Activated gamma-delta T cell treated with Interleukin-2 at 50 U/mL for 16 hours (primary cell): Measurements from ENCODE around the gene ARL6IP4.

Experiments
- DNase-seq: peaks from one replicate; pipeline ENCODE4 v3.0.0-alpha.2; 2020

Gene ARL6IP4

DNA sequence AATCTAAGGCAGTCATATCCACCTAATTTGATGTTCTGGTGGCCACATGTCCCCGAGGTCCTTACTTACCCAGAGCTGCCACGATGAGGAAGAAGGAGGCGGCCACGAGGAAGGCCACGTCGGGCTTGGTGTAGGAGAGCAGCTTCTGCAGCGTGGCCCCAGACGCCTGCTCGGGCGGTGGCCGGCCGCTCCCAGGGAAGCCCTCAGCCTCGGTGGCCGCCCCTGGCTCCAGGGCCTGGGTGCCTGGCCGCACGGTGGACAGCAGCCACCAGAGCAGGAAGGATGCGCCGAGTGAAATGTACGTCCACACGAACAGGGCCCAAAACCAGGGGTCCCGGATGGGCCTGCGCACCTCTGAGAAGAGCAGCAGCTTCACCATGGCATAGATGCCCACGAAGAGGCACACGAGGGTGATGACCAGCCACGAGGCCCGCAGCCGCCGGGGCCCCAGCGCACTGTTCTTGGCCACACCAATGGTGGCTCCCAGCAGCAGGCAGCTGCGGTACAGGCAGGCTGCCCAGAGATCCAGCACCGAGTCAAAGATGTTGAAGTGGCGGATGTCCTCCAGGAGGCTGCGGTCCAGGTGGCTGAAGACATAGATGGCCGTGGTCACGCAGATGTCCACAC is 20.8 kb upstream of the ARL6IP4 start:
- DNase-seq, result no peak

DNA sequence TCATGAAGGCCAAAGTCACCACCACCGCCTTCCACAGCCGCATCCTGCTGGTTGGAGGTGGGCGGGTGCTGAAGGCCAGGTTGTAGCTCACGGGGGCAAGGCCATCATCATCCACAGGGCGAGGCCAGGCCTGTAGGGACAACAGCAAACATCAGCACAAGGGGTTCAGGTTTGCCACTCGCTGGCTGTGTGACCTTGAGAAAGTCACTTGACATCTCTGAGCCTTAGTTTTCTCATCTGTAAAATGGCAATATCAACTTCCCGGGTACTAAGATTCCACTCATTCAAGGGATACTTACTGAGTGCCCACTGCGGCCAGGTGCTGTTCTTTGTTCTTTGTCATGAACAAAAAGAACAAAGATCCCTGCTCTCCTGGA is 20.3 kb upstream of the ARL6IP4 start:
- no peak for DNase-seq

DNA sequence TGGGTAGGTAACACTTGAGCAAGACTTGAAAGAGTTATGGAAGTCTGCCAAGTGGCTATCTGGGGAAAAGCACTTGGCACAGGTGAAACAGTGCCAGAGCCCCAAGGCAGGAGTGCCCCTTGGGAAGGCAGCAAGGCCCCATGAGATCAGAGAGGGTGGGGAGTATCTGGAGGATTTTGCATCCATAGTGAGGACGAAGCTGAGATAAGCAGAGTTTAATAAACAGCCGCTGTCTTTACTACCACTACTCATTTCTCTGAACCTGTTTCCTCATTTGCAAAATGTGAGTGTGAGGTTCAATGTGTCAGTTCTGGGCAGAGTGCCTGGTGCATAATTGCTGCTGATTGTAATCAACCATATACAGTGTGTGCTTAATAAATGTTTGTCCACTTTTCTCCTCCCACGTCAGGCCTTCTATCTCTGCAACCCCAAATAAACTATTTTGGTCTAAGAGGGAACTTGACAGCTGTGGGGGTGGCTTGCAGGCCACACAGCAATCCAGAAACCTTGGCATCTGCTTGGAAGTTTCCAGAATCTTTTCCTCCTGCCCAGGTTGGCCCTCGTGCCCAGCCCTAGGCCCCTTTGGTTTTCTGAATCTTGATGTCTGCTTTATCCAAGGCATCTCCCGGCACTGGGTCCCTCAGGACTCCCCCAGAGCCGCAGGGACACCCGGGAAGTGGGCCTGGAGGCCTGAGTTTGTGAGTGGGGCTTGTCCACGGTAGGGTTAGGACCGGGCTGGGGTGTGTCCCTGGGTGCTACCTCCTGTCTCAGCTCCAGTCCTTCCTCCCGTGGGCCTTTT is 18.8 kb upstream of the ARL6IP4 start:
- DNase-seq, result no peak

DNA sequence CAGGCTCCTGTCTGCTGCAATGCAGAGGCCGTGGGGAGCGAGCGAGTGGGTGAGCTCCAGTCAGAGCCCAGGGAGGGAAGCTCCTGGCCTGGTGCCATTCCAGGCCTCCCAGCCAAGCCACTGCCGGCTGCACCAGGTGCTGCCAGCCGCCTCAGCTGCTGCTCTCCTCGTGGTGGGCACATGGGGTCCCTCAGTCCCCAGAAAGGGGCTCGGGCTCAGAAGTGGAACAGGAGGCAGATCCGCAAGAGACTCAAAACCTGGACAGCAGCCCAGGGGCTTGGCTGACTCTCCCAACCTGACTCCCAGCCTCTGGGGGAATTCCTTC is 16.6 kb upstream of the ARL6IP4 start:
- no peak for DNase-seq

DNA sequence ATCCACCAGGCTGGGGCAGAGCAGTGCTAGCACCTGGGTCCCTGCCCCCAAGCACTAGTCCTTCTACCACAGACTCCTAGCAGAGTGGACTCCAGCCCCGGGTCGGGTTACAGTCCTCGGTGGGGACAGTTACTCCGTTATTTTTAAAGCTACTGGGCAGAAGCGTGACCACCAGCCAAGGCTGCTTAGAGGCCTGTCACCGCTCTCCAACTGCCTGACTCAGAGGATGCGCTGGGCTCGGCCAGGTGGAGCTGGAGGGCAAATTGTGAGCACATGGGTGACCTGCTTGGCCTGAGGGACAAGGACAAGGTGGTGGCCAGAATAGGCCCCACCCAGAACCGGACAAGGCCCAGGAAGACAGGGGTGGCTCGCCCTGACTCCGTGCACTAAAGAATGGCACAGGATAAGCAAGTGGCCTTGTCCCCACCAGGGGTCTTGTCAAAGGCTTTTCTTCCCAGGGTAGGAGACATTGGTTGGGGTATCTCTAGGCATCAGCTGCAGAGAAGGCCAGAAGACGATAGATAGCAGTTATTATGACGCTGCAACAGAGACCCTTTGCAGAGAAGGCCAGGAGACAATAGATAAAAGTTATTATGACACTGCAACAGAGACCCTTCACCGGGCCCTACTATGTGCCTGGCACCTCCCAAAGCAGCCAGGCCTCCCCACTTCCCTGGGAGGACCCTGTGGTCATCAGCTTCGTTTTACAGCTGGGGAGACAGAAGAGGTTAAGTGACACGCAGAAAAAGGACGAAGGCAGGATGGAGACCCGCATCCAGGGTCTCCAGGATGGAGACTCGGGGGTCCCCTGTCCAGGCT is 15.8 kb upstream of the ARL6IP4 start:
- DNase-seq, result no peak

DNA sequence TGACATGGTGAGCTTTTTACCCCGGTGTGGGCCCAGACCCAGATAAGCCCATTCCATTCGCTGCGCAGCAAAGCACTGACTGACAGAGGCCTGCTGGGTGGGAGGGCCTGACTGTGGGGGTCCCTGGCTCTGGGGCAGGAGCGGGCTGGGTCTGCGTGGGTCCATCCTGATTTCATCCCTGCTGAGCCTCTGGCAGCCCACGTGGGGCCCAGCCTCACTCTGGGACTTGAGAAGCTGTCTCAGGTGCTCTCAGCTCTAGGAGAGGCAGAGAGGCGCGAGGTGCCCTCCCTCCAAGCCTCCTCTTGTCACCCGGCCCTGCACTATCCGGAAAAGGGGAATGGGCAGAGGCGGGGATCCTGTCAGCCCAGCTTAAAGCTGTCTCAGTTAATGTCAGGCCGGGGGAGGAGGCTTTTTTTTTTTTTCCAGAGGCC is 15.1 kb upstream of the ARL6IP4 start:
- DNase-seq, result no peak

DNA sequence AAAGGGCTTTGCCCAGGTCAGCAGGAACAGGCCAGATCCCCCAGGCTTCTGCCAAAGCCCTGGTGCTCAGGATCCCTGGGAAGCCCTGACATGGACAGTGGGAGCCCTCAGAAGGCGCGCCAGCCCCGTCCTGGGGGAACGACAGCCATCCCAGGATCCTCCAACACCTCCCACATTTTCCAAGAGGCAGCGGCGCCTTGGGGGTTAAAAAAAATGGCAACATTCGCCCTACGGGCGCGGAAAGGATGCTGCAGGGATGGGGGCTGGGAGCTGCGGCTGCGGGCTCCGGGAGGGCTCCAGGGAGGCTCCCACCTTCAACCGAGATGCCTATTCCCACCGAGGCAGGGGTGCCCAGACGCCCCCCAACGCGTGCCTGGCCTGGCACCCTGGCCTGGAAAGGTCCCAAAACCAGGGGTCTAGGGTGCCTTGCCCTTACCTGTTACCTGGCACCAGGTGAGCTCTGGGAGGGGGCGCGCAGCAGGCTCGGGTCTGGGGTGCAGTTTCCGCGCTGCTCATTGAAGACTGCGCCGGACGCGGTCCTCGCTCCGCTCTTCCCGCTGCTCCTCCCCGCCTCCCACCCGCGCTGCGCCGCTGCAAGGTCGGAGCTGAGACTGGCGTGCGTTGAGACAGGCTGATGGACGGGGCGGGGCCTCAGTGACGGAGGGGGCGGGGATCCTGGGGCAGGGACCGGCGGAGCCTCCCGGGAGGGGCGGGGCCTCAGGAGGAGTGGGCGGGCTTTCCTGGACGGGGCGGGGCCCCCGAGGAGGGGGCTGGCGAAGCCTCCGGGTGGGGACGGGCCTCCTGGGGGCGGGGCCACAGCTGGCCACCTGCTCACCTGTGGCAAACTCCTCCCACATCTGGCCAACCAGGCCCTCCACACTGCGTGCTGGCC is 14.4 kb upstream of the ARL6IP4 start, which contains the start of gene ABCB9:
Gene ABCB9, minus strand, starts transcription at position 613 of the 892 bp plus-strand sequence. CDS start 6,228 bp downstream, outside the sequence.
- peak; percentile 93 for DNase-seq

DNA sequence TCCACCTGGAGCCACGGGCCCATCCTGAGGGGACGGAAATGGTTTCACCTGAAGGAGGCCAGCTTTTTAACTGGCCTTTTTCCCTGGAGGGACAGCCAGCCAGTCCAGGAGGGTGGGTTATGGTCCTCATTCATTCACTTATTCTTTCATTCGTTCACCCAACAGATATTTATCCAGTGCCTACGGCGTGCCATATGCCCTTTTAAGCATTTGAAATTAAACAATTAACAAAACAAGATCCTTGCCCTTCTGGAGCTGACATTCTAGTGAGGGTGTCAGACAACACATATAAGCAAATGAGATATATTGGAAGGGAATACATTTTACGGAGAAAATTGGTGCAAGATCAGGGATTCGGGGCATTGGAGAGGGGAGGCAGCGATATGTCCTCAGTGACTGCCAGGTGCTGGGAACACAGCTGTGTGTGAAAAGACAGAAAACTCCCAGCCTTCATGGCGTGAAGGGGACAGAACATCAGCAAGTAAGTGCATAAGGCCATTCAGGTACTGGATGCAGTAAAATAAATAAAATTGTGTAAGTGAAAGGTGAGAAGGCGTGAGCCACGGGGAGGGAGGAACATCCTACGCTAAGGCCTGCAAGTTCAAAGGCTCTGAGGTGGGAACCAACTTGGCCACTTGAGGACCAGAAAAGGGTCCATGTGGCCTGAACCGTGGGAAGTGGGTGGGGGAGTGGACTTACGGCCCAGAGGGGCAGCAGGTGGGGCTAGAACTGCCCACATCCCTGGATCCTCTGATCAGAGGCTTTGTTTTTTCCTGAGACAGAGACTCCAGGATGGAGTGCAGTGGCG is 13.5 kb upstream of the ARL6IP4 start:
- no peak for DNase-seq

DNA sequence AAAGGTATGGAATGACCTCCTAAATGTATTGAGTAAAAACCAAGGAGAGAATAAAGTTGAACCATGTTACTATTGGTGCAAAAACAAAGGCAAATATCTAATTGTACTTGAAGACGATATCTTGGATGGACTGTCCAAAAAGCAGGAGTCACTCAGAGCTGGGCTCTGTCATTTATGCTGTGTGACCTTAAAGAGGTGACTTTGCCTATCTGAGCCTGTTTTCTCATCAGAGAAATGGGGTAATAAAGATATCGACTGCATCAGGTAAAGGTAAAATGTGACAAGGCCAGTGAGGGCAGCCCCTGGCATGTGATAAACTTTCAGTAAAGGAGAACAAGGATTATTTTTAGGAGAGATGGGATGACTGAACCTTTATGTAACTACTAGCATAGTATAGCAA is 12.4 kb upstream of the ARL6IP4 start:
- DNase-seq, result no peak

DNA sequence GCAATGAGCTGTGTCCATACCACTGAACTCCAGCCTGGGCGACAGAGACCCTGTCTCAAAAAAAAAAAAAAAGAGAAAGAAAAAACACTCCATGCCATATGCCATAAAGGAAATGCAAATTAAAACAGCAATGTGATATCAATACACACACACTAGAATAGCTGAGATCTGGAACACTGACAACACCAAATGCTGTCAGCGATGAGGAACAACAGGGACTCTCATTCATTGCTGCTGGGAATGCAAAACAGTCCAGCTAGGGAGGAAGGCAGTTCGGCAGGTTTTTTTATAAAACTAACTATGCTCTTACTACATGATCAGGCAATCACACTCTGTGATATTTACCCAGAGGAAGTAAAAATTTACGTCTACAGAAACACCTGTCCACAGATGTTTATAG is 10.8 kb upstream of the ARL6IP4 start:
- DNase-seq, result no peak

DNA sequence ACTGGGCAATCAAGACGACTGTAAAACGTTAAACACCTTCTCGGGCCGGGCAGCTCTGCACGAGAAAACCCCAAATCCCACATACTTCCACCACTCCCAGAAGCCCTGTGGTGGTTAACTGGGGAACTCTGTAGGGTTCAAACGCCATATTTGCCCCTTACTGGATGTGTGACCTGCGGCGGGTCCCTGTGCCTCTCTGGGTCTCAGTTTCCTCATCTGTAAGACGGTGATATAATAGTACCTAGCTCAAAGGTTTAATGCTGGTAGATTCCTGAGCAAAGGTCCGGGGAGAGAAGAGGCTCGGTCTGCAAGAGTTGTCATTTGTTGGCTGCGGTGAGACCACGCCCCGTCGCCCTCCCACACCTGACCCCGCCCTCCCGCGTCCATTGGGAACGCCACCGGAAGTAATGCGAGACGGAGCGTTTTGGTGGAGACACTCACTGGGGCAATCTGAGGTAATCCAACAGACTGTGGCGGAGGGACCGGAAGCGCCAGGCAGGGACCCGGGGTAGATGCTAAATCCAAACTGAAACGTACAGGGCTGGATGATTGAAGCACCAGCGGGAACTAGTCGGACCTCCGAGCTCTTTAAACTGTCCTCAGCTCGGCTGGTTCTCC is 6.1 kb upstream of the ARL6IP4 start:
- peak; percentile 99 for DNase-seq

DNA sequence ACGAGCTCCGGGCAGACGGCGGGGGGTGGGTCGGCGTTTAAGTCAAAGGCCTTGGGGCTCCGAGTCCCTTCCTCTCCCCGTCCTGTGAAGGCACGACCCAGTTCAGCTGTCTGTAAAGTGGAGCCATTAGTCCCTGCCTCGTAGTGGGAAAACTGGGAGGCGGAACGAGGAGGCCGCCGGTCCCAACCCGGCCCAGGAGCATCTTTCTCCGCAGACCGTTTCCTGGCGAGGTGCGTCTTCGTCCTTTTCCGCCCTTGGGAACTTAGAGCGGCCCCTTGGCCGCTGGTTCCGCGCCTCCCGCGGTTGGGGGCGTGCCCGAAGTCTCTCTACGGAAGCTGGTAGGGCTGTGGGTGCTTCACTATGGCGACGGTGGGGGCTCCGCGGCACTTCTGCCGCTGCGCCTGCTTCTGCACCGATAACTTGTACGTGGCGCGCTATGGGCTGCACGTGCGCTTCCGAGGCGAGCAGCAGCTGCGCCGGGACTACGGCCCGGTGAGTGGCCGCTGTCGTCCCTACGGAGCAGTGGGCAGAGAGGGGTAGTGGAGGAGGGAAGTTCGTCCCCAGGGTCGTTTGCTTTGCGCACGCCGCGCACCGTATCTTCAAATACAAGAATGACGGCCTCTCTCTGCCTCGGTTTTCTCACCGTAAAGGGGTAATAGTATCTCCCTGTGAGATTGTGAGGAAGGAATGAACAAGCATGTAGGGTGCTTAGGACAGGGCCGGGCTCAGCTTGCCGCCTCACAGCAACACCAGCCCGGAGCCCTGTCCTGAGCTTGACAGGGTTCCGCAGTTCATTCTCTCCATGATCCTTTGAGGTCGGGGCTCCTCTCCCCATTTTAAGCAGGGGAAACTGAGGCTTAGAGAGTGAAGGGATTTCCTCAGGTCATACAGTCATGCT is 5.3 kb upstream of the ARL6IP4 start, which contains the start of gene OGFOD2:
Gene OGFOD2, plus strand, starts transcription at position 353 of the 898 bp plus-strand sequence. Its CDS starts 8 bp downstream, at position 361.
- peak; percentile 92 for DNase-seq

DNA sequence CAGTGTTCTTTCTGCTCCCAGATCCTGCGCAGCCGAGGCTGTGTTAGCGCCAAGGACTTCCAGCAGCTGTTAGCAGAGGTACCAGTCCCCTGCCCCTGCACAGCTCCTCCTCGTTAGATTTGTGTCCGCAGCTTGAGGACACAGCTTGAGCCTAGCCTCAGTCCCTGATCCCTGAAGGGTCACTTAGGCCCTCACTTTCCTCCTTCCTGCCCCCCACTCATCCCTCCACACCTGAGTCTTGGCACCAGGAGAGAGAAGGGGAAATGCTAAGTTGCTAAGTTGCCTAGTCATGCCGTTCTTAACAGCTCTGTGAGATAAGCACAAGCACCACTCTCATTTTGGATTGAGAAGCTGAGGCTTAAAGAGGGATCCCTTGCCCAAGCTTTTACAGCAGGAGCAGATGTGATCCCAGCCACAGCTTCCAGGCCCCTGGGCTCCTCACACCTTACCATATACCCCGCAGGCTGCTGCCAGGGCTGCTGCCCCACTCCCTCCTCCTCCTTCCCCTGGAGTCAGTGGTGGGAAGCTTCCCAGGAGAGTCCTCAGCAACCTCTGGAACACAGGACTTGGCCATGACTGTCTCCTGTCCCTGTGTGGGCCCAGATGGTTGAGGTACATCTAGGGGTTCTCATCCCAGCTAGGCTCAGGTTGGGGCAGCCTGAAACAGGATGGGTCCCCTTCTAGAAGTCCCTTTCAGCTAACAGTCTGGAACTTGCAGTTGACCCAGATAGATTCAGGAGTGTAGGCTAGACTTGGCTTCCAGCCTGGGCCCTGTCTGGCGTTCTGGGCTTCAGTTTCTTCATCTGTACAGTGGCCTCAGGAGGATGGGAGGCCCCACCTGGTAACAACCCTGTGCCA is 4.5 kb upstream of the ARL6IP4 start:
- DNase-seq, result no peak

DNA sequence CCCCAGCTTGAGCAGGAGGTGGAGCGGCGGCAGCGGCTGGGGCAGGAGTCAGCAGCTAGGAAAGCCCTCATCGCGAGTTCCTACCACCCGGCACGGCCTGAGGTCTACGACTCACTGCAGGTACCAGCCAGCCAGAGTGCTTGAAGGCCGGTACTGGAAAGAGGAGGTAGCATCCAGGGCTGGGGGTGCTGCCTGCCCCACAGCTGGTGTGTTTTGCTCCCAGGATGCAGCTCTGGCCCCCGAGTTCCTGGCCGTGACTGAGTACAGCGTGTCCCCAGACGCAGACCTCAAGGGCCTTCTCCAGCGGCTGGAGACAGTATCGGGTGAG is 3.9 kb upstream of the ARL6IP4 start:
- no peak for DNase-seq

DNA sequence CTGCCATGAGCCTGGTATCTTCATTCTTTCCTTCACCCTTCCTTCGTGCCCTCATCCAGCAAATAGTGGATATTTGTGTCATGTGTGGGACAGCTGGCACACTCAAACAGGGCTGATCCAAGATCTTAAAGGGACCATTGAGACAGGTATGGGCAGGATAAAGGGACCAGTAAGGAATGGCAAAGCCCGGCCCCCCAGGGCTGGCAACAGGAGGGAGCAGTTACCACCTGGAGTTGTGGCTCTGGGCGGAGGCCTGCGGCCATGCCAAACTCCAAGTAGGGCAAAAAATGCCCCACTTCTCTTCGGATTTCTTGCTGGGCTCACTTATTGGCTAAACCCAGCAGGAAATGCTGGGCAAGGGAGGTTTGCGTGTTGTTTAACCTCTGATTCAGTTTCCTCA is 3.3 kb upstream of the ARL6IP4 start:
- DNase-seq, result no peak

DNA sequence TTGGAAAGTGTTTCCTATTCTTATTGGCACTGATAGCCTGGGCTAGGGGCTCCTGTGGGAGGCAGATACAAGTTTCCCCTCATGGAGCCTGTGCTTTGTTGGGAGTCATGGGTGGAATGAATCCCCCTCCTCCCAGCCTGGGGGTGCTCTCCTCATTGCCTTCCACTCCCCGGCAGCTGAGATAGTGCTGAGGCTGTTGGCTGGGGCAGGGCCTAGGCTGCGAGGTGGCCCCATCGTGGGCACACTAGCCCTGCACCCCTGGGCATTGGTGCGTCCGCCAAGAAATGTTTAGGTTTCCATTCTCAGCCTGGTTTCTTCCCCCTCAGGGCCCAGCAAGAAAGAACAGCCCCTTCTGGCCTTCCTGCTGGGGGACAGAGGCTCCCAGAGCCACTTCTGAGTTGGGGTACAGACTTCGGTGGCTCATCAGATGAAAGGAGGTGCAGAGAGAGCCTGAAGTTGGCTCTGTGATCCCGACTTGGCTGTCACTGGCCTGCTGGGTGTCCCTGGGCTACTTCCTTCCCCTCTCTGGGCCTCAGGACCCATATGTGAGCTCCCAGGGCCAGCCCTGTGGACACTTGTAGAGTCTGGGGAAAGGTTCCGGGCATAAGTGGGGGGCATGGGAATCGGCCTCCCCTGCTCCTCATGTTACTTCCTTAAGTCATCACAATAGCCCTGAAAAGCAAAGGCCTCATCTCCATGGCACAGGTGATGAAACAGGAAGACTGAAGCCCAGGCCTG is 2.7 kb upstream of the ARL6IP4 start:
- DNase-seq, result no peak

DNA sequence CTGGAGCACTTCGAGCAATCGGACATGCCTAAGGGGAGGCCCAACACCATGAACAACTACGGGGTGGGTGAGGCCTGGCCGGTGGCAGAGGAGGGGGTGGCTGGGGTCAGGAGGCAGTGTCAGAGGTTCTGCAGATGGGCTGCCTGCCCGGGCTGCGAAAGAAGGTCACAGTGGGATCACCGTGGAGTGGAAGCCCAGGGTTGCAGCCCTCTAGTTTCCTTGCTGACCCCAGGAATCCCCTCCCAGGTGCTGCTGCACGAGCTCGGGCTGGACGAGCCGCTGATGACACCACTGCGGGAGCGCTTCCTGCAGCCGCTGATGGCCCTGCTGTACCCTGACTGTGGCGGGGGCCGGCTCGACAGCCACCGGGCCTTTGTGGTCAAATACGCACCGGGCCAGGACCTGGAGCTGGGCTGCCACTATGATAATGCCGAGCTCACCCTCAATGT is 1.9 kb upstream of the ARL6IP4 start:
- DNase-seq, result no peak
